Hematopoietic multipotent progenitor cell treated with erythropoietin and hydrocortisone succinate and interleukin-3 and kit ligand, for 17 days (in vitro differentiated cells): ENCODE measurements around the gene UCHL1.
"Not testable (repeated sequence)": the region's sequence is repeated elsewhere in the genome, so short reads cannot be mapped to it uniquely, and the experiment has no call there.

Source experiments
- DNase-seq: peaks from one replicate; pipeline ENCODE4 v3.0.0-alpha.2; 2015; ENCODE audit warnings: low spot score

Gene UCHL1

GRCh38 chr4:41294445-41295062 lies 37.8 kb downstream of the UCHL1 start:
- DNase-seq, result no peak

GRCh38 chr4:41296995-41297394 lies 40.3 kb downstream of the UCHL1 start:
- DNase-seq, result no peak

GRCh38 chr4:41297832-41298231 lies 41.1 kb downstream of the UCHL1 start:
- DNase-seq, result no peak

- no peak for DNase-seq
These were observed 42.8 kb downstream of the UCHL1 start for GRCh38 chr4:41299486-41299885.

- DNase-seq, result no peak
These were observed 44.4 kb downstream of the UCHL1 start for GRCh38 chr4:41301137-41301536.

- DNase-seq, result no peak
These were observed 46.8 kb downstream of the UCHL1 start for GRCh38 chr4:41303372-41304118.

GRCh38 chr4:41304221-41304620 lies 47.5 kb downstream of the UCHL1 start:
- no peak for DNase-seq

- no peak for DNase-seq
These were observed 48.7 kb downstream of the UCHL1 start for GRCh38 chr4:41305476-41305875.

GRCh38 chr4:41307638-41308037 lies 50.9 kb downstream of the UCHL1 start:
- no peak for DNase-seq

GRCh38 chr4:41308398-41308797 lies 51.7 kb downstream of the UCHL1 start:
- no peak for DNase-seq

- not testable (repeated sequence) for DNase-seq
These were observed 58.7 kb downstream of the UCHL1 start for GRCh38 chr4:41315426-41315825.

GRCh38 chr4:41315862-41316261 lies 59.1 kb downstream of the UCHL1 start:
- no peak for DNase-seq
